GM19463 (cell line): ENCODE data around the gene SLC46A3.
"Not testable (repeated sequence)": the region's sequence is repeated elsewhere in the genome, so short reads cannot be mapped to it uniquely, and the experiment has no call there.

Experiments
- ATAC-seq: cut with Tn5 transposase; IDR thresholded peaks from one replicate; pipeline ENCODE4 v1.9.1; 2021; ENCODE audit warnings: mild to moderate bottlenecking, moderate library complexity; ENCODE audit not compliant: unreplicated experiment

The SLC46A3 gene

GRCh38 chr13:28734906-28735305 is 16.1 kb upstream of the SLC46A3 start:
- no peak for ATAC-seq

GRCh38 chr13:28730762-28731161 is 12.0 kb upstream of the SLC46A3 start:
- ATAC-seq, result no peak

GRCh38 chr13:28729541-28729940 is 10.8 kb upstream of the SLC46A3 start:
- ATAC-seq, result no peak

GRCh38 chr13:28728642-28729041 is 9.9 kb upstream of the SLC46A3 start:
- no peak for ATAC-seq

- ATAC-seq, result no peak
Observed at GRCh38 chr13:28725046-28725610, 6.4 kb upstream of the SLC46A3 start.

GRCh38 chr13:28723806-28724205 is 5.0 kb upstream of the SLC46A3 start:
- no peak for ATAC-seq

GRCh38 chr13:28719227-28720055 is 671 bp upstream of the SLC46A3 start:
- ATAC-seq, result no peak

GRCh38 chr13:28718196-28718542 is 601 bp downstream of the SLC46A3 start:
- ATAC-seq, result no peak

GRCh38 chr13:28717170-28717569 is 1.6 kb downstream of the SLC46A3 start:
- no peak for ATAC-seq

- no peak for ATAC-seq
Observed at GRCh38 chr13:28716511-28716910, 2.3 kb downstream of the SLC46A3 start.

GRCh38 chr13:28714651-28715050 is 4.1 kb downstream of the SLC46A3 start:
- ATAC-seq, result no peak

GRCh38 chr13:28710161-28710560 is 8.6 kb downstream of the SLC46A3 start:
- ATAC-seq, result no peak

GRCh38 chr13:28707629-28708427 is 10.9 kb downstream of the SLC46A3 start:
- peak; percentile 99 for ATAC-seq

GRCh38 chr13:28705461-28706083 is 13.2 kb downstream of the SLC46A3 start:
- no peak for ATAC-seq

- no peak for ATAC-seq
Observed at GRCh38 chr13:28704919-28705318, 13.9 kb downstream of the SLC46A3 start.

GRCh38 chr13:28704282-28704681 is 14.5 kb downstream of the SLC46A3 start:
- no peak for ATAC-seq

- ATAC-seq, result no peak
Observed at GRCh38 chr13:28699246-28699645, 19.5 kb downstream of the SLC46A3 start.

- no peak for ATAC-seq
Observed at GRCh38 chr13:28697441-28697840, 21.3 kb downstream of the SLC46A3 start.

GRCh38 chr13:28693605-28694491 is 24.9 kb downstream of the SLC46A3 start:
- not testable (repeated sequence) for ATAC-seq

- no peak for ATAC-seq
Observed at GRCh38 chr13:28685892-28686291, 32.9 kb downstream of the SLC46A3 start.
